Peyer's patch (tissue), 4 donors: Measurements from ENCODE around the gene PKP2. TPM values are rescaled to one million over a fixed set of nuclear protein-coding genes. Genes with fewer than 3 reads are reported as not detected.
A peak's percentile ranks its signal among the peaks of the same experiment; 100 is the strongest.
"Not testable (repeated sequence)": the region's sequence is repeated elsewhere in the genome, so short reads cannot be mapped to it uniquely, and the experiment has no call there.

Source experiments
- DNase-seq, 3 donors: peaks; one replicate each; pipeline ENCODE4 v3.0.0-alpha.2; 2017 to 2019
- H3K27ac ChIP-seq, 4 donors: fragments of 200-600 bp; sonication (generic); one replicate each; pipeline ENCODE4 v1.5.1; 2016 to 2019
- H3K27me3 ChIP-seq, 2 donors: fragments of 200-600 bp; sonication (generic); one replicate each; pipeline ENCODE4 v1.5.1; 2019
- H3K36me3 ChIP-seq, 3 donors: fragments of 200-600 bp; sonication (generic); one replicate each; pipeline ENCODE4 v1.5.1; 2016 to 2019
- H3K4me1 ChIP-seq, 4 donors: fragments of 200-600 bp; sonication (generic); one replicate each; pipeline ENCODE4 v1.5.1; 2016 to 2019
- H3K4me3 ChIP-seq, 4 donors: fragments of 200-600 bp; sonication (generic); 1 replicate in 3 of 4; 2 replicates in 1 of 4; pipeline ENCODE4 v1.5.1; 2016 to 2019; ENCODE audit warnings: mild to moderate bottlenecking in 1 of 4
- H3K9me3 ChIP-seq, 4 donors: fragments of 200-600 bp; sonication (generic); one replicate each; pipeline ENCODE4 v1.5.1; 2016 to 2019; ENCODE audit warnings: mild to moderate bottlenecking in 1 of 4
- CTCF ChIP-seq, 6 experiments: fragments of 450-650 bp in 4 of 6; fragments of 200-600 bp in 2 of 6; sonication (generic) in 1 of 6; IDR thresholded peaks; one replicate each; pipeline ENCODE4 v1.5.1; 2017 to 2019; ENCODE audit warnings: antibody characterized with exemption in 6 of 6, mild to moderate bottlenecking in 3 of 6, moderate library complexity in 1 of 6
- POLR2A ChIP-seq, 2 donors: fragments of 450-650 bp; IDR thresholded peaks; one replicate each; pipeline ENCODE4 v1.5.1; 2017; ENCODE audit warnings: antibody characterized with exemption in 2 of 2, mild to moderate bottlenecking in 2 of 2, moderate library complexity in 2 of 2
- total RNA-seq, 4 donors: library from RNA; depleted of rRNA; stranded (reverse); fragments of >200 nt; gene quantifications; one replicate each; pipeline ENCODE4 v1.1.0, GENCODE V29; 2016

The PKP2 gene
- total RNA-seq, 4 donors from 2014 or later = 42.9 to 103 (median 64.8) TPM

- no peak for DNase-seq
- TF ChIP-seq POLR2A (IDR thresholded peaks at IDR 0.05) (no peak), CTCF (IDR thresholded peaks at IDR 0.05) (no peak)
- H3K9me3 ChIP-seq = no peaks in the 10 kb centered on the region
- H3K4me1 ChIP-seq = peaks cover 0 to 7% (median 0%) of the 10 kb centered on the region in 4 donors
- no peaks in the 10 kb centered on the region for H3K27me3 ChIP-seq
- no peak overlapping the region for H3K4me3 ChIP-seq
- no peak overlapping the region for H3K27ac ChIP-seq
- H3K36me3 ChIP-seq = peaks cover 0 to 11% (median 0%) of the 10 kb centered on the region in 3 donors
Measured at GRCh38 chr12:32868885-32869284, 27.7 kb downstream of the PKP2 start.

- Histone ChIP-seq H3K4me3 (no peak overlapping the region), H3K27me3 (no peaks in the 10 kb centered on the region), H3K36me3 (peaks cover 0 to 11% (median 0%) of the 10 kb centered on the region in 3 donors), H3K4me1 (no peaks in the 10 kb centered on the region), H3K27ac (no peak overlapping the region), H3K9me3 (no peaks in the 10 kb centered on the region)
- TF ChIP-seq CTCF (IDR thresholded peaks at IDR 0.05) (no peak), POLR2A (IDR thresholded peaks at IDR 0.05) (no peak)
- DNase-seq = no peak
Measured at GRCh38 chr12:32864731-32865130, 31.8 kb downstream of the PKP2 start.

- no peaks in the 10 kb centered on the region for H3K27me3 ChIP-seq
- peaks cover 0 to 10% (median 0%) of the 10 kb centered on the region in 3 donors for H3K36me3 ChIP-seq
- DNase-seq = no peak
- no peak for TF ChIP-seq POLR2A (IDR thresholded peaks at IDR 0.05)
- TF ChIP-seq CTCF (IDR thresholded peaks at IDR 0.05) = no peak
- H3K4me3 ChIP-seq = no peak overlapping the region
- no peaks in the 10 kb centered on the region for H3K9me3 ChIP-seq
- no peaks in the 10 kb centered on the region for H3K4me1 ChIP-seq
- no peak overlapping the region for H3K27ac ChIP-seq
Measured at GRCh38 chr12:32863128-32863527, 33.4 kb downstream of the PKP2 start.

GRCh38 chr12:32861658-32862057 is 34.9 kb downstream of the PKP2 start:
- not testable (repeated sequence) for H3K27me3 ChIP-seq, H3K4me1 ChIP-seq, H3K27ac ChIP-seq, DNase-seq, H3K36me3 ChIP-seq, H3K9me3 ChIP-seq, H3K4me3 ChIP-seq

GRCh38 chr12:32860192-32860591 is 36.4 kb downstream of the PKP2 start:
- no peak for DNase-seq
- Histone ChIP-seq H3K4me3 (no peak overlapping the region), H3K36me3 (no peaks in the 10 kb centered on the region), H3K27ac (no peak overlapping the region), H3K27me3 (no peaks in the 10 kb centered on the region), H3K4me1 (no peaks in the 10 kb centered on the region), H3K9me3 (no peaks in the 10 kb centered on the region)
- no peak for TF ChIP-seq CTCF (IDR thresholded peaks at IDR 0.05)
- TF ChIP-seq POLR2A (IDR thresholded peaks at IDR 0.05) = no peak

- peak in 1 of 3 donors; percentile 51 for DNase-seq
- Histone ChIP-seq H3K9me3 (no peaks in the 10 kb centered on the region), H3K4me1 (no peaks in the 10 kb centered on the region), H3K4me3 (no peak overlapping the region), H3K27ac (no peak overlapping the region), H3K27me3 (no peaks in the 10 kb centered on the region), H3K36me3 (no peaks in the 10 kb centered on the region)
- no peak for TF ChIP-seq CTCF (IDR thresholded peaks at IDR 0.05)
- TF ChIP-seq POLR2A (IDR thresholded peaks at IDR 0.05) = no peak
Measured at GRCh38 chr12:32859389-32859788, 37.2 kb downstream of the PKP2 start.
